Cardiac fibroblast (primary cell): ENCODE results near the gene LETM1.

Source experiments
- DNase-seq, 2 donors: peaks; one replicate each; pipeline versions ENCODE4 v3.0.0 to v3.0.0-alpha.2; 2010; ENCODE audit warnings: low read depth in 2 of 2
- H3K4me3 ChIP-seq, 2 donors: replicated peaks in 1 of 2; 1 replicate in 1 of 2; 2 replicates in 1 of 2; pipeline ENCODE4 v1.5.1; 2011; ENCODE audit warnings: low read depth in 2 of 2, low read length in 2 of 2, mild to moderate bottlenecking in 2 of 2, moderate library complexity in 1 of 2
- TF ChIP-seq, protein P1 (sequence below): IDR thresholded peaks from one replicate; pipeline ENCODE4 v1.5.1; 2011; ENCODE audit warnings: low read depth, mild to moderate bottlenecking, low read length, inconsistent platforms

LETM1 gene

DNA sequence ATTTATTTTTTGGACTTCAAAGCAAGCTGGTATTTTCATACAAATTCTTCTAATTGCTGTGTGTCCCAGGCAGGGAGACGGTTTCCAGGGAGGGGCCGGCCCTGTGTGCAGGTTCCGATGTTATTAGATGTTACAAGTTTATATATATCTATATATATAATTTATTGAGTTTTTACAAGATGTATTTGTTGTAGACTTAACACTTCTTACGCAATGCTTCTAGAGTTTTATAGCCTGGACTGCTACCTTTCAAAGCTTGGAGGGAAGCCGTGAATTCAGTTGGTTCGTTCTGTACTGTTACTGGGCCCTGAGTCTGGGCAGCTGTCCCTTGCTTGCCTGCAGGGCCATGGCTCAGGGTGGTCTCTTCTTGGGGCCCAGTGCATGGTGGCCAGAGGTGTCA, 47.6 kb downstream of the LETM1 start:
- no peak overlapping the region for H3K4me3 ChIP-seq
- TF ChIP-seq, protein P1, sequence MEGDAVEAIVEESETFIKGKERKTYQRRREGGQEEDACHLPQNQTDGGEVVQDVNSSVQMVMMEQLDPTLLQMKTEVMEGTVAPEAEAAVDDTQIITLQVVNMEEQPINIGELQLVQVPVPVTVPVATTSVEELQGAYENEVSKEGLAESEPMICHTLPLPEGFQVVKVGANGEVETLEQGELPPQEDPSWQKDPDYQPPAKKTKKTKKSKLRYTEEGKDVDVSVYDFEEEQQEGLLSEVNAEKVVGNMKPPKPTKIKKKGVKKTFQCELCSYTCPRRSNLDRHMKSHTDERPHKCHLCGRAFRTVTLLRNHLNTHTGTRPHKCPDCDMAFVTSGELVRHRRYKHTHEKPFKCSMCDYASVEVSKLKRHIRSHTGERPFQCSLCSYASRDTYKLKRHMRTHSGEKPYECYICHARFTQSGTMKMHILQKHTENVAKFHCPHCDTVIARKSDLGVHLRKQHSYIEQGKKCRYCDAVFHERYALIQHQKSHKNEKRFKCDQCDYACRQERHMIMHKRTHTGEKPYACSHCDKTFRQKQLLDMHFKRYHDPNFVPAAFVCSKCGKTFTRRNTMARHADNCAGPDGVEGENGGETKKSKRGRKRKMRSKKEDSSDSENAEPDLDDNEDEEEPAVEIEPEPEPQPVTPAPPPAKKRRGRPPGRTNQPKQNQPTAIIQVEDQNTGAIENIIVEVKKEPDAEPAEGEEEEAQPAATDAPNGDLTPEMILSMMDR: no peak
- no peak for DNase-seq

DNA sequence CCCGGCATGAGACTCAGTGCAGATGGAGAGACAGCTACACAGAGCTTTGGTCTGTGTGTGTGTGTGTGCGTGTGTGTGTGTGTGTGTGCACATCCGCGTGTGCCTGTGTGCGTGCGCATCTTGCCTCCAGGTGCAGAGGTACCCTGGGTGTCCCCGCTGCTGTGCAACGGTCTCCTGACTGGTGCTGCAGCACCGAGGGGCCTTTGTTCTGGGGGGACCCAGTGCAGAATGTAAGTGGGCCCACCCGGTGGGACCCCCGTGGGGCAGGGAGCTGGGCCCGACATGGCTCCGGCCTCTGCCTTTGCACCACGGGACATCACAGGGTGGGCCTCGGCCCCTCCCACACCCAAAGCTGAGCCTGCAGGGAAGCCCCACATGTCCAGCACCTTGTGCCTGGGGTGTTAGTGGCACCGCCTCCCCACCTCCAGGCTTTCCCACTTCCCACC, 48.6 kb downstream of the LETM1 start:
- no peak overlapping the region for H3K4me3 ChIP-seq
- no peak for DNase-seq
- TF ChIP-seq, protein P1: no peak

DNA sequence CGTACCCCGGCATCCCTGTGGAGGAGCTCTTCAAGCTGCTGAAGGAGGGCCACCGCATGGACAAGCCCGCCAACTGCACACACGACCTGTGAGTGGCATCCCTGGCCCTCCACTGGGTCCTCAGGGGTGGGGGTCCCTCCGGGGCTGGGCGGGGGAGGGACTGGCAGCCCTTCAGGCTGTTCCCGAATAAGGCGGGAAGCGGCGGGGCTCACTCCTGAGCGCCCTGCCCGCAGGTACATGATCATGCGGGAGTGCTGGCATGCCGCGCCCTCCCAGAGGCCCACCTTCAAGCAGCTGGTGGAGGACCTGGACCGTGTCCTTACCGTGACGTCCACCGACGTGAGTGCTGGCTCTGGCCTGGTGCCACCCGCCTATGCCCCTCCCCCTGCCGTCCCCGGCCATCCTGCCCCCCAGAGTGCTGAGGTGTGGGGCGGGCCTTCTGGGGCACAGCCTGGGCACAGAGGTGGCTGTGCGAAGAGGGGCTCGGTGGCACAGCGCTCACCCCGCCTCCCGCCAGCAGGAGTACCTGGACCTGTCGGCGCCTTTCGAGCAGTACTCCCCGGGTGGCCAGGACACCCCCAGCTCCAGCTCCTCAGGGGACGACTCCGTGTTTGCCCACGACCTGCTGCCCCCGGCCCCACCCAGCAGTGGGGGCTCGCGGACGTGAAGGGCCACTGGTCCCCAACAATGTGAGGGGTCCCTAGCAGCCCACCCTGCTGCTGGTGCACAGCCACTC, 49.2 kb downstream of the LETM1 start:
- no peak for DNase-seq
- TF ChIP-seq, protein P1: no peak
- no peak overlapping the region for H3K4me3 ChIP-seq

DNA sequence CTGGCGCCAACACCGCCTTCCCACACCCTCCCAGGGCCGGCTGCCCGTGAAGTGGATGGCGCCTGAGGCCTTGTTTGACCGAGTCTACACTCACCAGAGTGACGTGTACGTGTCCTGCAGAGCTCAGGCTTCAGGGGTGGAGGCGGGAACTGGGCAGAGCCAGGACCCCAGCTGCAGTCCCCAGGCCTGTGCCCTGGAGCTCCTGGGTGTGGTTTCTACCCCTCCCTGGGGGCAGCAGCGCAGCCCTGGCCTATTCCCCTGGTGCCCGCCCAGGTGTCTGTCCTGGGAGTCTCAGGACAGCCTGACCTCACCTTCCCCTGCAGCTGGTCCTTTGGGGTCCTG, 49.8 kb downstream of the LETM1 start:
- TF ChIP-seq, protein P1: no peak
- no peak for DNase-seq
- no peak overlapping the region for H3K4me3 ChIP-seq

DNA sequence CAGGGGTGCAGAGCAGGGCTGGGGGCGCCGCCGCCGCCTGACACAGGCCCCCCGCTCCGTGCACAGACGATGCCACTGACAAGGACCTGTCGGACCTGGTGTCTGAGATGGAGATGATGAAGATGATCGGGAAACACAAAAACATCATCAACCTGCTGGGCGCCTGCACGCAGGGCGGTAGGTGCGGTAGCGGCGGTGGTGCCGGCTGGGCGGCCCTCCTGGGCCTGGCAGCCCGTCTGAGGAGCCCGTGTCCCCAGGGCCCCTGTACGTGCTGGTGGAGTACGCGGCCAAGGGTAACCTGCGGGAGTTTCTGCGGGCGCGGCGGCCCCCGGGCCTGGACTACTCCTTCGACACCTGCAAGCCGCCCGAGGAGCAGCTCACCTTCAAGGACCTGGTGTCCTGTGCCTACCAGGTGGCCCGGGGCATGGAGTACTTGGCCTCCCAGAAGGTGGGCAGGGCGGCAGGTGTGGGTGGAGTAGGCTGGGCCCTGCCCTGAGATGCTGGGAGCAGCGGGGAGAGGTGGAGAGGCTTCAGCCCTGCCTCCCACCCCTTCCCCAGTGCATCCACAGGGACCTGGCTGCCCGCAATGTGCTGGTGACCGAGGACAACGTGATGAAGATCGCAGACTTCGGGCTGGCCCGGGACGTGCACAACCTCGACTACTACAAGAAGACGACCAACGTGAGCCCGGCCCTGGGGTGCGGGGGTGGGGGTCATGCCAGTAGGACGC, 50.3 kb downstream of the LETM1 start:
- DNase-seq: no peak
- H3K4me3 ChIP-seq: no peak overlapping the region
- TF ChIP-seq, protein P1: no peak

DNA sequence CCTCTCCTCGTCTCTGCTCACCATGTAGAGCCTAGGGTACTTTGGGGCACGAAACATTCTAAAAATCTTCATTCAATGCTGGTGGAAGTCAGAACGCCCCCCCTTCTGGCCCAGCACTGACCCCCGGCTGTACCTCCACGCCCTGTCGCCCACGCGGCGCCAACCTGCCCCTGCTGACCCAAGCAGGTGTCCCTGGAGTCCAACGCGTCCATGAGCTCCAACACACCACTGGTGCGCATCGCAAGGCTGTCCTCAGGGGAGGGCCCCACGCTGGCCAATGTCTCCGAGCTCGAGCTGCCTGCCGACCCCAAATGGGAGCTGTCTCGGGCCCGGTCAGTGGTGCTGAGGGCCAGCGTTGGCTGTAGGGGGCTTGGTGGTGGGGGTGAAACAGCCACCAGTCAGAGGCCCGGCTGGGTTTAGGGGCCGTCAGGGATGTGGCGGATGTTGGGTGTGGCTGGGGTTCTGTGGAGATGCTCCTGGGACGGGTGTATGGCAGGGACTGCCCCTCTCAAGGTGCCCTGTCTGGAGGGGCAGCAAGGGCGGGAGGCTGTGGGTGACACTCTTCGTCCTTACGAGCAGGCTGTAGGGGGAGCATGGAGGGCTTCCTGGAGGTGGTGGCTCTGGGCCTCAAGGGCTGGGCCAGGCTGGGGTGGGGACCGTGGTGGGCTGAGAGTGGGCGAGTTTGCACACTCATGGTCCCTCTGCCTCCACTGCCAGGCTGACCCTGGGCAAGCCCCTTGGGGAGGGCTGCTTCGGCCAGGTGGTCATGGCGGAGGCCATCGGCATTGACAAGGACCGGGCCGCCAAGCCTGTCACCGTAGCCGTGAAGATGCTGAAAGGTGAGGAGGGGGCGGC, 51.1 kb downstream of the LETM1 start:
- H3K4me3 ChIP-seq: no peak overlapping the region
- TF ChIP-seq, protein P1: no peak
- DNase-seq: no peak
